Measurements from ENCODE around the gene NPY4R2. TPM values are rescaled to one million over a fixed set of nuclear protein-coding genes. Genes with fewer than 3 reads are reported as not detected.
"Not testable (repeated sequence)": the region's sequence is repeated elsewhere in the genome, so short reads cannot be mapped to it uniquely, and the experiment has no call there.

Gene NPY4R2, protein sequence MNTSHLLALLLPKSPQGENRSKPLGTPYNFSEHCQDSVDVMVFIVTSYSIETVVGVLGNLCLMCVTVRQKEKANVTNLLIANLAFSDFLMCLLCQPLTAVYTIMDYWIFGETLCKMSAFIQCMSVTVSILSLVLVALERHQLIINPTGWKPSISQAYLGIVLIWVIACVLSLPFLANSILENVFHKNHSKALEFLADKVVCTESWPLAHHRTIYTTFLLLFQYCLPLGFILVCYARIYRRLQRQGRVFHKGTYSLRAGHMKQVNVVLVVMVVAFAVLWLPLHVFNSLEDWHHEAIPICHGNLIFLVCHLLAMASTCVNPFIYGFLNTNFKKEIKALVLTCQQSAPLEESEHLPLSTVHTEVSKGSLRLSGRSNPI
- total RNA-seq (2014; rRNA removed; shearing (Covaris generic)): not detected in 2 replicates

DNA sequence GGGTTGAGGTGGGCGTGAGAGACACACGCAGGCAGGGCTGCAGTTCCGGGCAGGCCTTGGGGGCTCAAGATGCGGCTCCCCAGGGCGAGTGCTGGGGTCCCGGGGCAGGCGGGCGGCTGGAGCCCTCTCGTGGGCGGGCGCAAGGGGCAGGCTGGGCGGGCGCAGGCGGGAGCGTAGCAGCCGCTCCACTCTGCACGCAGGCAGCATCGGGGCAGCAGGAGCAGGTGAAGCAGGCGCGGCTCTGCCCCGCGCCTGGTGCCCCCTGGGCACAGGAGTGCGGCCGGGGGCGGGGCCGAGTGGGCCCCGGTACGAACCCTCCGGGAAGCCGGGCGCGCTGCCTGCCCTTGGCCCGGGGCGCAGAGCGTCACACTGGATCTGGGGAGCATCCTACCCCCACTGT lies at the start of gene NPY4R2:
Gene NPY4R2, plus strand, starts transcription at position 188 of the 400 bp plus-strand sequence. CDS start 3,326 bp downstream, outside the sequence.
- H3K27ac ChIP-seq; H3K36me3 ChIP-seq; H3K4me3 ChIP-seq; H3K27me3 ChIP-seq; H3K9me3 ChIP-seq (replicated peaks); DNase-seq; H3K4me1 ChIP-seq: not testable (repeated sequence)

DNA sequence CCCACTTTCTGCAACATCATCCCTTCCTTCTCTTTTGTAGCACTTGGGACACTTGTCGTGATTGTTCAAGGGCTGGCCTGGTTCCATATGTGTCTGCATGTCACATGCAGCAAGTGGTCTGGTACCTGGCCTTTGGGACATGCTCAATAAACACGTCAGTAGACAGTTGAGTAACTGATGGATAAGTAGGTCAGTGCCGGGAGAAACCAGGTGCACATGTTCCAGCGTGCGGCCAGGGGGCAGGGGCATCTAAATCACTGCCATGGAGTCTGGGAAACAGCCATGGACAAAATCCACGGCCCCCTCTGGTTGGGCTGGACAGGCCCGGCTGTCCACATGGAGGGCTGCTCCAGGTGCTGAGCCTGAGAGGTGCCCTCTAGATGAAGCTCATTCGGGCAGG lies 47.6 kb upstream of the NPY4R2 start:
- H3K27me3 ChIP-seq; DNase-seq; H3K4me3 ChIP-seq; H3K36me3 ChIP-seq; H3K27ac ChIP-seq; H3K9me3 ChIP-seq (replicated peaks); H3K4me1 ChIP-seq: not testable (repeated sequence)

DNA sequence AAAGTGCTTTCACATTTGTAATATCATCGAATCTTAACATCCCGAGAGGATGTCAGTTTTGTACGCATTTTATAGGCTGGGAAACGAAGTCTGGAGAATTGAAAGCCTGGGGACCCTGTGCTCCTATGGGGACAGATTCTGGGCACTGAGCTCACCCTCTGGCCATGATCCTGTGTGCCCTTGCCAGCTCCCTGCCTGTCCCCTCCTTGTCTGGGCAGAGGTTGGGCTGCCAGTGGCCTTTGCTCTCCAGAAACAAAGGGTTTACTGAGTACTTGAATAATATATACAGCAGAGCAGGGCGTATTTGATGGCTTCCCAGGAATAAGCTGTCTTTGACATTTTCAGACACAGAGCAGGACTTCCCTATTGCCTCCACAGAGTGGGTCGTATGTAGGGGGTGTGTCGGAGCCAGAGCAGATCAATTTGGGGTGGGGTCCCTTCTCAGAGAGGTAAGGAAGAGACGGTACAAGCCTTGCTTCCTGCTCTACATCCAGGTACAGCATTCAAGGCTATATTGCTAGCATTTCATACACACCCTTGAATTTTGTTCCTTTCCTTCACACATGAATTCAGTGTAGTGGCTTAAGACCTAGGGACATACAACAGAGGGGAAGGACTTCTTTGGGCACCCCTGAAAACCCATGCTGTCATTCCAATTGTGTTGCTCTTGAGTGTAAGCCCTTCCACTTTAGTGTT lies 46.8 kb upstream of the NPY4R2 start:
- not testable (repeated sequence) for H3K27me3 ChIP-seq; H3K36me3 ChIP-seq; H3K27ac ChIP-seq; H3K9me3 ChIP-seq (replicated peaks); DNase-seq; H3K4me1 ChIP-seq; H3K4me3 ChIP-seq

DNA sequence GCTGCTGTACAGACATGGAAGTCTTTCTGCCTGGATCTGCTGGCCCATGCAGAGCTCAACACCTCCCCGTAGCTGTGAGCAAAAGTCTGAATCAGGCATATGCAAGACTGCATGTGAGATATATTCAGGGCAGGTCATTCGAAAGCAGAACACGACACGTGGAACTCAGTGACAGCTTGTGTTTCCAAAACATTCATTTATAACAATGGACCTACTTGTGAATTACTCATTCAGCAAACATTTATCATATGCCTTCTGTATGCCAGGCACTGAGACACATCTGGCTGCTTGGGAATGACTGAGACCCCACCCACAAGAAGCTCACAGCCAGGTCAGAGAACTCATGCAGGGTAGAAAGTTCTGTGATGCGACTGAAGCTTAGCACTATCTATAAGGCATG lies 46.2 kb upstream of the NPY4R2 start:
- H3K9me3 ChIP-seq (replicated peaks); H3K4me3 ChIP-seq; DNase-seq; H3K4me1 ChIP-seq; H3K36me3 ChIP-seq; H3K27ac ChIP-seq; H3K27me3 ChIP-seq: not testable (repeated sequence)

DNA sequence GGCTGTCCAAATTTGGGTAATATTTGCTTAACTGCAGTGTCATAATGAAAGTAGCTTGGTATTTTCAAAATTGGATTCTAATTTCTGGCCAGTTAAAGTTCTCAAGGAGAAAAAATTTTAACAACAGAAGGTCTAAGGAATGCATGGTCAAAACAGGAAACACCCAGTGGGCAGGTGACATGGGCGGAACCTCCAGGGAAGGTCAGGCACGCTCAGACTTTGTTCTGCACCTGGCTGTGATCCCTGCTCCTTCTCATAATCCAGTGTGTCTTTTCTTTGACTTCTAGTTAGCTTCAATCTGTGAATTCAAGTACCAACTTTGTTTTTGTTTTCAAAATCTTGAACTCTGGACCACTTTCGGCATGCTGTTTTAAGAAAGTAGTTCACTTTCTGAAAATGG lies 34.2 kb upstream of the NPY4R2 start:
- not testable (repeated sequence) for H3K27ac ChIP-seq; DNase-seq; H3K36me3 ChIP-seq; H3K27me3 ChIP-seq; H3K4me3 ChIP-seq; H3K9me3 ChIP-seq (replicated peaks); H3K4me1 ChIP-seq

DNA sequence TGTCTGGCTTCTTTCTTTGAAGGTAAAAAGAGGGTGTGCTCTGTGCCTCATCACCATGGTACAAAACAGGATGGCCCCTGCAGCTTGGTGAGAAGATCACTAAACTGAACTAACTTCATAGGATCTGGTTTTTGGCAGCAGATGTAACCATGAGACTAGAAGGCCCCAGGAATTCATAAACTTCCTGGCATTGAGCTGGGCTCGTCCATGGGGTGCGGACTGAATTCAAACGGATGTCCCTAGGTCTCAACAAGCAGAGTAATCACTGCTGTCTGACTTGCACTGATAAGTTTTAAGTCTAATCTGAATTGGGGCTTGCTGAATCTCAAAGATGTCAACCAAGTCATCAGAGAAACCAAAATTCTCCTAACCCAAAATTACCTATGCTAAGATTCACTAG lies 33.5 kb upstream of the NPY4R2 start:
- H3K27ac ChIP-seq; H3K27me3 ChIP-seq; DNase-seq; H3K4me1 ChIP-seq; H3K9me3 ChIP-seq (replicated peaks); H3K4me3 ChIP-seq; H3K36me3 ChIP-seq: not testable (repeated sequence)

DNA sequence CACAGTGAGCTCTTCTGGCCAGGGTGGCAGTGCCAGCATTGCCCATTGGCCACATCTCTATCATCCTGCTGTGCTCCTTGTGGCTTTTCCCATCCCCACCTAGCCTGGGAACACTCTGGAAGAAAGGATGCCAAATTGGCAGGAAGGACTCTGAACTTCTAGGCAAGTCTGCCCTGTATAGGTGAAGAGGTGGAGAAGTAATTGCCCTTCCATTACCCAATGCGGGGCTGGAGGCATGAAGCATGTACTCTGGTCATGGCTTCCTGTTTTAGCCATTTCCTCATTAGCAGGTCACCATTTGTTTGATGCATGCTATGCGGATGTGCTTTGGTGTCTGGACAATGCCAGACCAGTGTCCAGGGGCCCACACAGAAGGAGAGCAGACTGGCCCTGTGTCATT lies 32.1 kb upstream of the NPY4R2 start:
- not testable (repeated sequence) for DNase-seq; H3K9me3 ChIP-seq (replicated peaks); H3K36me3 ChIP-seq; H3K27me3 ChIP-seq; H3K4me1 ChIP-seq; H3K4me3 ChIP-seq; H3K27ac ChIP-seq

DNA sequence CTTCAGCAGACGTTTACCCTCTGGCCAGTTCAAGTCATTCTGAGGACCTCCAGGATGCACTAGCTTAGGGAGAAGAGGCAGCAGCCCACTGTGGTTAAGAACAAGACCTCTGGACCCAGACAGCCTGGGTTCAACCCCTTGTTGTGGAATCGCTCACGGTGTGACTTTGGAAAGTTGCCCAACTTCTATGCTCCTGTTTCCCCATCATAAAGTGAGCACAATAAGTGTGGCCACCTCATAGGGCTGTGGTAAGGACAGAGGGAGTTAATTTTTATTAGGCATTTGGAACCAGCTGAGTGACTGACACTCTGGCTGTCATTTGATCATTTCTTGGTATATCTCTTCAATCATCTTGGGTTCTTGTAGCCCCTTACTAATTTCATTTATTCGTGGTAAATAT lies 31.6 kb upstream of the NPY4R2 start:
- not testable (repeated sequence) for H3K27me3 ChIP-seq; H3K4me3 ChIP-seq; H3K27ac ChIP-seq; H3K9me3 ChIP-seq (replicated peaks); H3K36me3 ChIP-seq; DNase-seq; H3K4me1 ChIP-seq

DNA sequence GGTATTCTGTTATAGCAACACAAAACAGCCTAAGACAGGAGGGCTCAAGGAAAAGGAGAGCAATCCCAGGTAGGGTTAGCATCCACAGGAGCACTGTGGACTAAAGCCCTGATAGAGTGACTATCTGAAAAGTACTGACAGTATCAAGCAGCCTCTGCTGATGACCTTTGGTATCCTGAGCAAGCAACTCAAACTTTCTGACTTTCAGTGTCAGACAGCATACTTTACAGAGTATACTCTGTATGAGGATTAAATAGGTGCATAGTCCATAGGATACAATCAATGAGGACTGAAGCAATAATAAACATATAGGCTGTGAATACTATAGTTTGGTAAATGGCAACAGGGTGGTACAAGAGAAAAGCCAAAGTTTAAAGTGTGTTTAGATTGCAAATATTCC lies 27.7 kb upstream of the NPY4R2 start:
- H3K4me1 ChIP-seq; DNase-seq; H3K4me3 ChIP-seq; H3K9me3 ChIP-seq (replicated peaks); H3K27ac ChIP-seq; H3K36me3 ChIP-seq; H3K27me3 ChIP-seq: not testable (repeated sequence)

DNA sequence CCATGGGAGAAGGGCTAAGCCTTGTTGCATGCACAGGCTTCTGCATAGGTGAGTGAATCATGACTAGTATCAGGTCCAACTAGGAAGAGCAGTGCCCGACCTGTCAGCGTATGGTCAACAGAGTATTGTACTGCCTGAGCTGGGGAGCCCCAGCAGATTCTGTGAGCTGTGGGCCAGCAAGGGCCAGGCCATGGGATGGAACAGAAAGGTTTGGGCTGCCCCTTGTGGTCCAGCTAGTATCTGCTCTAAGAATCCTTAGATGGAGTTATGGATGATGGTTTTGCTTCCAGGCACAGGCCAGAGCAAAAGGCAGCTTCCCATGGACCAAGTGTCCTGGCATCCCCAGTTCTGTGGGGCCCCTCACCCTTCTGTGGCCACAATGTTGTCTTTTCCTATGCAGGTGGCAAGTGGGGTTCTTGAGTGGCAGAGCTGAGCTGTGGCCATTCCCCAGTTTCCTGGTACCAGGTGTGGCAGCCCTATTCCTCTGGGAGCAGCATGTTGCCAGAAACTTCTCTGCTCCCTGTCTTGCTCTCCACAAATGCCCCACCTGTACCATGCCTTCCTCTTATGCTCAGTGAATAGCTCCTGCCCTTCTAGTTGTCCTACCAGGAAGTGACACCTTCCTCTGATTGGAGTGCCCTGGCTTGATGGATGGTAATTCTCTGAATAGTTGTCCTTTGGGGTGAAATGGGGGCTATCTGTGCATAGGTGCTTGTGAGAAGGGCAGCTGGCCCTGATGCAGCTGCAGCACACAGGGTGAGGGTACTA lies 25.8 kb upstream of the NPY4R2 start:
- not testable (repeated sequence) for H3K9me3 ChIP-seq (replicated peaks); H3K4me1 ChIP-seq

DNA sequence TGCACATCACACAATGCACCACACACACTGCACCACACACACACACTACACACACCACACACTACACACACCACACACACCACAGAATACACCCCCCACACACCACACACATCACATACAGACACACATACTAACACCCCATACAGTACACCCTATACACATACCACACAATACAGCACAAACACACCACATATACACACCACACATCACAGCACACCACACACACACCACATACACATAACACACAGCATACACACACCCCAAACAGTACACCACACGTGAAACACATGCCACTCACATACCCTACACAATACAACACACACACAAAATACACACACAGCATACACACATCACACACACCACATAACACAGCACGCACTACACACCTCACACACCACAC lies 23.9 kb upstream of the NPY4R2 start:
- H3K27me3 ChIP-seq; DNase-seq; H3K4me1 ChIP-seq; H3K36me3 ChIP-seq; H3K27ac ChIP-seq; H3K4me3 ChIP-seq; H3K9me3 ChIP-seq (replicated peaks): not testable (repeated sequence)

More for the DNA sequence above, 25.8 kb upstream of the NPY4R2 start:
- not testable (repeated sequence) for DNase-seq, H3K27me3 ChIP-seq, H3K27ac ChIP-seq, H3K4me3 ChIP-seq, H3K36me3 ChIP-seq

DNA sequence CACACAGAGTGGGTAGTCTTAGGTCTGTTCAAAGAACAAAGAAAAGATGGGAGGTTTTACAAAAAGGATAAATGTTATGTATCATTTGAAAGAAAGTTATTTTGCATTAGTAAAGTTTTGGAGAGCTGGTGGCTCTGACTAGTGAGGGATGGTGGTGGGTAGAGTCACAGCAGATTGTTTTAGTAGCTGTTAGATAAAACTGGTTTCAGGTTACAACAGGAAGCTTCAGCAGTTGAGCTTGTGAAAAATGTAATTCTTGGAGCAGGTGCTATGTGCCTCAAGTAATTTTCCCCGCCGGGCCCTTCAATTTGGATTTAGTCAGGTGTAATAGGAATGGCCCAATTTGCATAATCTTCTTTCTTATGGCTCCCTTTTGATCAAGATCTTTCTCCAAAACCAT lies 20.6 kb upstream of the NPY4R2 start:
- not testable (repeated sequence) for H3K36me3 ChIP-seq; H3K27me3 ChIP-seq; H3K27ac ChIP-seq; H3K9me3 ChIP-seq (replicated peaks); DNase-seq; H3K4me1 ChIP-seq; H3K4me3 ChIP-seq

DNA sequence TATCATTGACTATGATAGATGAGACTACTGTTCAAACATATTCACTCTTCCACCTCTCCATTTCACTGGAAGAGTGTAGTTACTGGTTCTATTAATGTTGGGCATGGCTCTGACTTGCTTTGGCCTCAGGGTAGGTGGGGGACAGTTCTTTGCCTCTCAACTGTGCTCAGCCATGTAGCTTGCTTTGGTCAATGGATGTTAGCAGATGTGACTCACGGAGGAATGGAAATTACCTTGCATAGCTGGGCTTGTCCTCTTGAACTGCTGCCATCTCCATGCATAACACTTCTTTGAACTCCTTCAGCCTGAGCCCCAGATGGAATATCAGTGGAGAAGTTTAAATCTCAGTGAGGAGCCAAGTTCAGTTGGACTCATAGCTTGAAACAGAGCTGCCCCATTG lies 9.1 kb upstream of the NPY4R2 start:
- not testable (repeated sequence) for DNase-seq, H3K27me3 ChIP-seq, H3K36me3 ChIP-seq

DNA sequence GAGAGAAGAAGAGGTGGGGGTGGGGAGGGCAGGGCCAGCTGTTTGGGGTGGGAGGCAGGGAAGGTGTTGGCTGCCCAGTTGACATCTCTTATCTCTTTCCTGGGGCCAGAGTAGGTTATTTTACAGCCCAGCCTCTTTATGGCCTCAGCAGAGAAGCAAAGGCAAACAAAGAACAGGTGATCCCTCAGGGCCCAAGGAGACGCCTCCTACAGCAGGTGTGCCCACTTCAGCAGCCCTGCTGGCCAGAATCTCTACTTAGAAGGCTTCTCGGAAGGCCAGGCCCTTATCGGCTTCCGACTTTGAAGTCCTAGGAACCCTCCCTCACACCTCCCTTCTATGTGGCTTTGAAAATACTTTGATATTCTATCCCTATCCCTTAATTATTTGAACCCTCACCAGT lies 8.0 kb upstream of the NPY4R2 start:
- not testable (repeated sequence) for H3K9me3 ChIP-seq (replicated peaks); H3K27me3 ChIP-seq; H3K4me3 ChIP-seq; H3K4me1 ChIP-seq; DNase-seq; H3K27ac ChIP-seq; H3K36me3 ChIP-seq

More for the DNA sequence above, 9.1 kb upstream of the NPY4R2 start:
- H3K27ac ChIP-seq; H3K4me1 ChIP-seq; H3K4me3 ChIP-seq; H3K9me3 ChIP-seq (replicated peaks): not testable (repeated sequence)

DNA sequence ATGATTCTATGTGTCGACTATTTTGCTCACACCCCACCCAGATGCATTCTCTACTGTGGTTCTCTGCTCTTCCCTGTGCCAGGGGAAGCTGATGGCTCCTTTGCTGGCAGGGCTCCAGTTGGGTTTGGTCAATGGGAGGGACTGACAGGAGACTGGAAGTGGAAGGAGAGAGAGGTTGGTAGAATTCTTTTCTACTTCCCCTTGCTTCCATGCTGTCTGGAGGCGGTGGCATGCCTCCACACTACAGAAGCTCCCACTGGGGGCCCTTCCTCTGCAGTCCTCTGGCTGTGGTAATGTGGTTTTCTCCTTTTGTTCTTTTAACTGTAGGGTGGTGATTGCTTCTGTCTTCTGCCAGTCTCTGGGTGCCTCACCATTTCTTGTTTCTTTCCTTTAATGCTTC lies 4.4 kb upstream of the NPY4R2 start:
- not testable (repeated sequence) for H3K36me3 ChIP-seq; H3K4me1 ChIP-seq; H3K9me3 ChIP-seq (replicated peaks); H3K27me3 ChIP-seq; H3K4me3 ChIP-seq; DNase-seq; H3K27ac ChIP-seq

All from SJCRH30 (cell line).